Mucosa of gallbladder (tissue), 1 donor: Measurements from ENCODE around the gene LRRC73. TPM values are rescaled to one million over a fixed set of nuclear protein-coding genes. Genes with fewer than 3 reads are reported as not detected.
"Not testable (repeated sequence)": the region's sequence is repeated elsewhere in the genome, so short reads cannot be mapped to it uniquely, and the experiment has no call there.

Experiments
- DNase-seq: peaks from one replicate; pipeline ENCODE4 v3.0.0-alpha.2; 2020; ENCODE audit warnings: low spot score
- total RNA-seq: library from RNA; stranded (reverse); gene quantifications from one replicate; pipeline ENCODE4 v1.2.1, GENCODE V29; 2021
- donor health status: DM: no; HTN: no; CAD: no.

Gene LRRC73
- total RNA-seq, 1 donor from 2014 or later, result 7.0 TPM

GRCh38 chr6:43492673-43493072 lies 17.5 kb downstream of the LRRC73 start:
- no peak for DNase-seq

- DNase-seq, result peak; percentile 78
Observed at GRCh38 chr6:43491750-43492661, 18.1 kb downstream of the LRRC73 start.

GRCh38 chr6:43490523-43490939 lies 19.6 kb downstream of the LRRC73 start:
- no peak for DNase-seq

GRCh38 chr6:43489277-43490072 lies 20.7 kb downstream of the LRRC73 start:
- DNase-seq, result no peak

- no peak for DNase-seq
Observed at GRCh38 chr6:43488667-43489276, 21.4 kb downstream of the LRRC73 start.

DNA sequence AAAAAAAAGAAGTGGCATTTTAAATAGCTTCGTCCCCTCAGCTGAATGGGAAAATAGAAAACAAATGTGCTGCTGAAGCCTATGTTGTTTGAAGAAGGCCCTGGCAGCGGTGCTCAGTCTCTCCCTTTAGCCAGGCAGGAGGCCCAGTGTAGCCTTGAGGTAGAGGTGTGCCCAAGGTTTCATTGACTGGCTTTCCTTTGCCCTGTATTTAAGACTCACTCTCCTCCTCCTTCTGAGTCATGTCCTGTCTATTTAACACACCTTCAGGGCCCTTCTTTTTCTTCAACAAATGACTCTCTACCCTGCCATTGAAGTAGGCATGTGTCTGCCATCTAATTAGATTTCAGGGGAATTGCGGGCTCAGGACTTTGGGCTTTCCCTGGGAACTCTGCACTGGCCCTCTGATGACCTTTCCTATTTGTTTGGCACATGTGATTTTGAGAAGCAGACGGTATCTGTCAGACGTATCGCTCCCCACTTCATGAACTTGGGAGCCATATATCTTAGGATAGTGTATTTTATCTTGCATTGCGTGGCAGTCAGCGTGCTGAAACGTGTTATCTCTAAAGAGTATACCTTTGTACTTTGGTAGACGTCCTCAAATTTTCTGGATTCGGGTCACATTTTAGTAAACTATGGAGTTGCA lies 28.4 kb downstream of the LRRC73 start:
- no peak for DNase-seq

GRCh38 chr6:43481075-43481474 lies 29.1 kb downstream of the LRRC73 start:
- no peak for DNase-seq

DNA sequence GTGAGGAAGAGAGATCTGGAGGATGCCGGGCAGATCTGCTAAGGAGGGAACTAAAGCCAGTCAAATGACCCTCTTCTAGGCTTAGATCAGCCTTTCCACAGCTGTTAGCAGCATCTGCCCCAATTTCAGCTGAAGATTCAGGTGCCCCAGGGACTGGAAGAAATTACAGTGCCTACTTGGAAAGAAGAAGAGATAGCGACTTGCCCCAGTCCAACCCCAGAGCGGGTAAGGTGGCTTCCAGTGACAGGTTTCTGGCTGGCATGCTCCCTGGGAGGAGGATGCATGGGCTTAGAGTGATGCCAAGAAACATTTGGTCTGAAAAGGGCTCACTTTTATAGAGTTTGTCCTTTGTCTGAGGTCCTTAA lies 32.2 kb downstream of the LRRC73 start:
- DNase-seq, result no peak

- peak; percentile 93 for DNase-seq
Observed at GRCh38 chr6:43477235-43478007, 32.7 kb downstream of the LRRC73 start, which contains the start of gene TJAP1. TJAP1 (plus strand) TSS chr6:43477570; CDS start chr6:43499002, 21,432 bp downstream.

GRCh38 chr6:43476746-43477145 lies 33.4 kb downstream of the LRRC73 start:
- DNase-seq, result no peak

DNA sequence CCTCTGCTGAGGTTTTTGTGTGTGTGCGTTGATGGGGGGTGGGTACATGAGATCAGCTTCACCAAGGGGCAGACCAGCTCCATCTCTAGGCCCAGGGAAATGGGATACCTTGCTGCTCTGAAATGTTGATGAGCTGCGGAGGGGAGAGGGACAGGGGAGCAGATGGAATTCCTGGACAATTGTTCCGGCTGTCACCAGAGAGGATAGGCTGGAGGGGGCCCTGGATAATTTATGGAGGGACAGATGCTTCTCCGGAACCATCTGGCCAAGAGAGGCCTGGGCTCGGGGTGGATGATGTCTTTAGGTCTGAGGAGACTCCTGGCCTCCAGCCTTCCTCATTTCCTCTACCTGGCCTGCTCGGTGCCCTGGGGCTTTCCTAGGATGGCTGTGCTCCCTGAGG lies 34.6 kb downstream of the LRRC73 start:
- no peak for DNase-seq

DNA sequence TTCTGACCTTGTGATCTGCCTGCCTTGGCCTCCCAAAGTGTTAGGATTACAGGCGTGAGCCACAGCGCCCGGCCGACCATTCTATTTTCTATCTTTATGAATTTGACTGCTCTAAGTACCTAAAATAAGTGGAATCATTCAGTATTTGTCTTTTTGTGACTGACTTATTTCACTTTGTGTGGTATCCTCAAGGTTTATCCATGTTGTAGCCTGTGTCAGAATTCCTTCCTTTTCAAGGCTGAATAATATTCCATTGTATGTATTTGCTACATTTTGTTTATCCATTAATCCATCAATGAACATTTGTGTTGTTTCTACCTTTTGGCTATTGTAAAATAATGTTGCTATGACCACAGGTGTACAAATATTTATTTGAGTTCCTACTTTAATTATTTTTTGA lies 37.6 kb downstream of the LRRC73 start:
- no peak for DNase-seq

- no peak for DNase-seq
Observed at GRCh38 chr6:43471399-43471798, 38.7 kb downstream of the LRRC73 start.

- DNase-seq, result no peak
Observed at GRCh38 chr6:43469947-43470346, 40.2 kb downstream of the LRRC73 start.

DNA sequence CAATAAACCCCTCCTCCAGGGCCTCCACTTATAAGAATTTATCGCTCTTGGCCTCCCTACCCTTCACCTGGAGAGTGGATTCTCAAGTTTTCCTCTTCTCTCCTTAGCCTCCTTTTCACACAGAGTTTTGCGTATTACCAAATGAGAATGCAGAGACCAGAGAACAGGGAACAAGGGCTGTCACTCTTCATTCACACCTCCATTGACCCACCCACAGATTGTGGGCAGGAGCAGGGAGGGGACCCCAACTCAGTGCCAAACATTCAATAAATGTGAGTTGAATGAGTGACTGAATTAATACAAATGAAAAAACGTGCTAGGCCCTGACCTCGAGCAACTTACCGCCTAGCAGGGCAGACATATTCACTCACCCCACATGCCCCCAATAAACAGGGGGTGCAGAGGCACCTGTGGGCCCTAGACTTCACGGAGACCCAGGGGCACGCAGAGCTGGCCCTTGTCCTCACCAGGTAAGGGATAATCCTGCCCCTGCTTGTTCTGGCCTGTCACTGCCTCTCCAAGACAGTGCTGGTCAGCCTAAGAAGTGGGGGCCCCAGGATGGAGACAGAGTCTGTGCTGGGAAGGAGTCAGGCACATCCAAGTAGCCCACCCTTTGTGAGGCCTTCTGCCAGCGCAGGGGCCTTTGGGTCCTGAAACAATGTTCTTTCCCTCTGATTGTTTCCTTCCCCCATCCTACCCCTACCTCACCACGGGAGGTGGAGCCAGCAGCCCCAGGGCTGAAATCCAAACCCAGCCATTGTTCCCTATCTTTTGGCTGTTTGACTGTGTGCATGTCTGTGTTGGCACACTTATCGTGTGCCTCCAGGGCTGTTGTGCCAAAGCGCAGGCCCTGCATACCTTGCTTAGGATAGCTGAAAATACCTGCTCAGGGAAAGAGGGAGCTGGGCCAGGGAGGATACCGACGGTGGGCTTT lies 41.1 kb downstream of the LRRC73 start:
- DNase-seq, result no peak

GRCh38 chr6:43468240-43468639 lies 41.9 kb downstream of the LRRC73 start:
- DNase-seq, result no peak

DNA sequence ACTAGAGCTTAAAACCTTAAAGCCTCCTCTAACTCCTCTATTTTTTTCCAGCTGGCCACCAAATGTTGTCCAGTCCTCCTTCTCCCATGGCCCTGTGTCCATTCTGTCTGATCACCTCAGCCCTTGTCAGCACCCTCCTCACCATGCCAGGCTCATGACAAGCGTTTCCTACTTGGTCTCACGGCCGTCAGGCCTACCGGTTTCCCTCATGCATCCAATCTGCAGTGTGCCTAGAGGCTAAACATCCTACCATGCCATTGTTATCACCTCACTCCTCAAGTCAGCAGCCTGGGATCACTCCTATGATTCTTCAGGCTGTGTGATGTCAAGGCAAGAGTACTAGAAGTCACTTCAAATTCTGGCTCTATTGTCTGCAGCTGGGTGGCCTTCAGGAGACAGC lies 42.4 kb downstream of the LRRC73 start:
- no peak for DNase-seq

DNA sequence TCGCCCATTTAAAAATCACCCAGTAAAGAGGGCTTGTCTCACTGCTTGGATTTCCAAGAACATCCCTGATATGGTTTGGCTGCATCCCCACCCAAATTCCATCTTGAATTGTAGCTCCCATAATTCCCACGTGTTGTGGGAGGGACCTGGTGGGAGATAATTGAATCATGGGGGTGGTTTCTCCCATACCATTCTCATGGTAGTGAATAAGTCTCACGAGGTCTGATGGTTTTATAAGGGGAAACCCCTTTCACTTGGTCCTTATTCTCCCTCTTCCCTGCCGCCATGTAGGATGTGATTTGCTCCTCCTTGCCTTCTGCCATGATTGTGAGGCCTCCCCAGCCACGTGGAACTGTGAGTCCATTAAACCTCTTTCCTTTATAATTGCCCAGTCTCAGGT lies 42.9 kb downstream of the LRRC73 start:
- DNase-seq, result not testable (repeated sequence)

GRCh38 chr6:43465948-43466347 lies 44.2 kb downstream of the LRRC73 start:
- DNase-seq, result no peak

GRCh38 chr6:43464337-43464736 lies 45.8 kb downstream of the LRRC73 start:
- no peak for DNase-seq
